Measurements from ENCODE around the gene EFCAB8.

- no peak for TF ChIP-seq CTCF (IDR thresholded peaks at IDR 0.05)
- TF ChIP-seq POLR2A (IDR thresholded peaks at IDR 0.05), result no peak
These were observed 55.3 kb downstream of the EFCAB8 start for GRCh38 chr20:32914031-32914430.

All from uterus (tissue), 2 donors.